SU-DHL-6 (cell line): ENCODE measurements around the gene RAD51AP1.

Experiments
- H2AFZ ChIP-seq: fragments of 200-600 bp; sonication (generic); 2 replicates; pipeline ENCODE4 v1.6.1; 2014; ENCODE audit warnings: low read depth, mild to moderate bottlenecking, moderate library complexity, mixed read lengths, antibody characterized with exemption, low read length; ENCODE audit not compliant: severe bottlenecking
- H3F3A ChIP-seq: fragments of 200-600 bp; shearing (Covaris generic); 2 replicates; pipeline ENCODE4 v1.6.0; 2016; ENCODE audit warnings: antibody characterized with exemption, mild to moderate bottlenecking; ENCODE audit not compliant: insufficient read depth
- H3K27ac ChIP-seq: fragments of 200-600 bp; sonication (generic); 2 replicates; pipeline ENCODE4 v1.5.1; 2016; ENCODE audit warnings: low read depth, mild to moderate bottlenecking, low read length, moderate library complexity, mixed read lengths
- H3K27me3 ChIP-seq: fragments of 200-600 bp; sonication (generic), shearing (Covaris generic); 2 replicates; pipeline ENCODE4 v1.6.0; 2014; ENCODE audit warnings: mild to moderate bottlenecking, low read length
- H3K36me3 ChIP-seq: fragments of 200-600 bp; sonication (generic); 2 replicates; pipeline ENCODE4 v1.6.1; 2014; ENCODE audit warnings: mild to moderate bottlenecking, low read length, mixed read lengths
- H3K4me2 ChIP-seq: fragments of 300-600, 200-600 bp; shearing (Covaris generic), sonication (generic); 2 replicates; pipeline ENCODE4 v1.6.0; 2014; ENCODE audit warnings: low read length, low read depth, mild to moderate bottlenecking; ENCODE audit not compliant: poor library complexity, severe bottlenecking
- H3K4me3 ChIP-seq: fragments of 200-600 bp; sonication (generic); 2 replicates; pipeline ENCODE4 v1.5.1; 2014; ENCODE audit warnings: antibody characterized with exemption, low read length, mild to moderate bottlenecking, mixed read lengths; ENCODE audit not compliant: insufficient read depth, poor library complexity, severe bottlenecking
- H3K79me2 ChIP-seq: fragments of 200-600 bp; sonication (generic); 2 replicates; pipeline ENCODE4 v1.6.1; 2014; ENCODE audit warnings: mild to moderate bottlenecking, low read length, moderate library complexity; ENCODE audit not compliant: insufficient read depth
- H3K9ac ChIP-seq: fragments of 200-600 bp; sonication (generic); 2 replicates; pipeline ENCODE4 v1.7.0; 2014; ENCODE audit warnings: mild to moderate bottlenecking, low read length
- H3K9me2 ChIP-seq: fragments of 200-600 bp; sonication (generic); replicated peaks from 2 replicates; pipeline ENCODE4 v1.6.1; 2014; ENCODE audit warnings: low read length; ENCODE audit not compliant: insufficient read depth
- H3K9me3 ChIP-seq: fragments of 200-600 bp; sonication (generic); 2 replicates; pipeline ENCODE4 v1.6.1; 2014; ENCODE audit warnings: low read length, mixed read lengths; ENCODE audit not compliant: insufficient read depth
- H4K20me1 ChIP-seq: fragments of 200-600 bp; sonication (generic); 2 replicates; pipeline ENCODE4 v1.6.1; 2014; ENCODE audit warnings: low read depth, mild to moderate bottlenecking, antibody characterized with exemption, low read length, moderate library complexity, mixed read lengths
- CTCF ChIP-seq: fragments of 200-600 bp; sonication (generic); IDR thresholded peaks from one replicate; pipeline ENCODE4 v1.5.1; 2017; ENCODE audit warnings: antibody characterized with exemption, mild to moderate bottlenecking, low read length, moderate library complexity; ENCODE audit not compliant: insufficient read depth, poor library complexity, severe bottlenecking
- EZH2phosphoT487 ChIP-seq: fragments of 200-600 bp; sonication (generic), shearing (Covaris generic); conservative IDR thresholded peaks from 2 replicates; pipeline ENCODE4 v1.6.1; 2018; ENCODE audit warnings: mild to moderate bottlenecking, antibody characterized with exemption, low read length, moderate library complexity, mixed read lengths

The RAD51AP1 gene

GRCh38 chr12:4539167-4539870 is 629 bp downstream of the RAD51AP1 start:
- Histone ChIP-seq H3F3A (peaks cover 28% of the 10 kb centered on the region), H2AFZ (no peak overlapping the region), H4K20me1 (0 out of 2 replicates have a peak, but pooled peaks cover 3% of the 10 kb centered on the region), H3K4me2 (peak overlapping the region; percentile 84), H3K9me2 (no peaks in the 10 kb centered on the region), H3K9me3 (no peaks in the 10 kb centered on the region), H3K79me2 (peaks cover 73% of the 10 kb centered on the region), H3K36me3 (peaks cover 34% of the 10 kb centered on the region), H3K27me3 (no peaks in the 10 kb centered on the region), H3K9ac (peak overlapping the region; percentile 89), H3K27ac (peak overlapping the region; percentile 88), H3K4me3 (peak overlapping the region; percentile 86)
- TF ChIP-seq CTCF (no peak), EZH2phosphoT487 (no peak)

DNA sequence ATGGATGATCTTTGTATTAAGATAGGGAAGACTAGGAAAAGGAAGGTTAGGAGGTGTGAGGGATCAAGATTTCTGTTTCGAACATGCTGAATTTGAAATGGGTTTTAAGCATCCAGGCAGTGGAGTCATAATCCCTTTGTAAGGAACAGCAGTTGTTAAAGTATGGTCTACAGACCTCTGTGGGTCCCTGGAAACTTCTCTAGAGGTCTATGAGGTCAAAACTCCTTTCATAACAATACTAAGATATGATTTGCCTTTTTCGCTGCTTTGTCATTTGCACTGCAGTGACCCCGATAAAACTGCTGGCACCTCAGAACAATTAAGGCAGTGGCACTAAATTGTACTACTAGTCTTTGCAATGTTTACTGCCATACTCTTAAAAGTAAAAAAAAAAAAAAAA is 1.5 kb downstream of the RAD51AP1 start:
- no peaks in the 10 kb centered on the region for H3K9me3 ChIP-seq
- H2AFZ ChIP-seq = no peak overlapping the region
- H4K20me1 ChIP-seq = 0 out of 2 replicates have a peak, but pooled peaks cover 3% of the 10 kb centered on the region
- H3K9ac ChIP-seq = peak overlapping the region; percentile 89
- H3K27me3 ChIP-seq = no peaks in the 10 kb centered on the region
- peaks cover 42% of the 10 kb centered on the region for H3K36me3 ChIP-seq
- TF ChIP-seq EZH2phosphoT487 (no peak), CTCF (no peak)
- H3K79me2 ChIP-seq = peaks cover 73% of the 10 kb centered on the region
- H3K27ac ChIP-seq = peak overlapping the region; percentile 88
- peak overlapping the region; percentile 84 for H3K4me2 ChIP-seq
- no peaks in the 10 kb centered on the region for H3K9me2 ChIP-seq
- peak overlapping the region; percentile 86 for H3K4me3 ChIP-seq
- peaks cover 21% of the 10 kb centered on the region for H3F3A ChIP-seq

GRCh38 chr12:4540638-4541037 is 1.9 kb downstream of the RAD51AP1 start:
- H3K9me2 ChIP-seq = no peaks in the 10 kb centered on the region
- peak overlapping the region; percentile 89 for H3K9ac ChIP-seq
- H3K27me3 ChIP-seq = no peaks in the 10 kb centered on the region
- H3K27ac ChIP-seq = peak overlapping the region; percentile 88
- H3K4me2 ChIP-seq = peak overlapping the region; percentile 84
- H4K20me1 ChIP-seq = 0 out of 2 replicates have a peak, but pooled peaks cover 3% of the 10 kb centered on the region
- H2AFZ ChIP-seq = no peak overlapping the region
- H3K79me2 ChIP-seq = peaks cover 75% of the 10 kb centered on the region
- H3K36me3 ChIP-seq = peaks cover 47% of the 10 kb centered on the region
- no peaks in the 10 kb centered on the region for H3K9me3 ChIP-seq
- peak overlapping the region; percentile 86 for H3K4me3 ChIP-seq
- peaks cover 16% of the 10 kb centered on the region; the same call in 1 of the 2 replicates for H3F3A ChIP-seq
- no peak for TF ChIP-seq EZH2phosphoT487
- no peak for TF ChIP-seq CTCF
